H1 (cell line): Measurements from ENCODE around the gene PHC2. TPM values are rescaled to one million over a fixed set of nuclear protein-coding genes. Genes with fewer than 3 reads are reported as not detected.

ENCODE experiments used
- CTCF ChIA-PET: fragments of 300-600 bp; sonication (Branson Sonifier 250); formaldehyde crosslinking; loops from one replicate; lab custom pipeline; 2021; ENCODE audit not compliant: partially characterized antibody; lab: Charles Lee
- POLR2A ChIA-PET: fragments of 300-600 bp; sonication (Branson Sonifier 250); formaldehyde crosslinking; loops from one replicate; lab custom pipeline; 2021; ENCODE audit warnings: inconsistent platforms; ENCODE audit not compliant: partially characterized antibody; lab: Charles Lee
- DNase-seq, 2 experiments: peaks; one replicate each; pipeline versions ENCODE4 v3.0.0 to v3.0.0-alpha.2; 2010 to 2022; ENCODE audit warnings: low spot score in 2 of 2, low read depth in 1 of 2, mixed read lengths in 1 of 2
- FAIRE-seq: peaks from 2 replicates; lab custom pipeline; 2011; peaks lifted over from hg19 to GRCh38; lab: Jason Lieb, UNC
- H2AFZ ChIP-seq: 2 replicates; pipeline ENCODE4 v1.8.1; 2012; ENCODE audit warnings: low read length, inconsistent platforms
- H2AK5ac ChIP-seq: 2 replicates; pipeline ENCODE4 v1.6.1; 2013; ENCODE audit warnings: low read depth, low read length
- H2BK120ac ChIP-seq: replicated peaks from 2 replicates; pipeline ENCODE3; 2013; ENCODE audit warnings: low read depth, low read length, inconsistent platforms
- H2BK12ac ChIP-seq: 2 replicates; pipeline ENCODE4 v1.6.1; 2013; ENCODE audit warnings: low read depth, low read length
- H2BK15ac ChIP-seq: 2 replicates; pipeline ENCODE4 v1.6.1; 2013; ENCODE audit warnings: low read length
- H2BK20ac ChIP-seq: 2 replicates; pipeline ENCODE4 v1.6.1; 2013; ENCODE audit warnings: low read length
- H2BK5ac ChIP-seq: 2 replicates; pipeline ENCODE4 v1.6.1; 2013; ENCODE audit warnings: low read depth, low read length
- H3K14ac ChIP-seq: 2 replicates; pipeline ENCODE4 v1.6.1; 2013; ENCODE audit warnings: inconsistent platforms; ENCODE audit not compliant: insufficient read length
- H3K18ac ChIP-seq: 2 replicates; pipeline ENCODE4 v1.6.1; 2013; ENCODE audit warnings: low read length; ENCODE audit errors: extremely low read depth
- H3K23ac ChIP-seq: 2 replicates; pipeline ENCODE4 v1.6.1; 2013; ENCODE audit warnings: inconsistent platforms; ENCODE audit not compliant: insufficient read length
- H3K23me2 ChIP-seq: 2 replicates; pipeline ENCODE4 v1.6.1; 2013; ENCODE audit warnings: low read depth, low read length
- H3K27ac ChIP-seq: 2 replicates; pipeline ENCODE4 v1.6.1; 2011; ENCODE audit warnings: low read depth, low read length, inconsistent platforms
- H3K27me3 ChIP-seq, 4 experiments: replicated peaks in 1 of 4; 1 replicate in 1 of 4; 2 replicates in 3 of 4; pipeline versions ENCODE4 v1.6.1 to v1.8.1; 2011 to 2013; ENCODE audit warnings: low read length in 3 of 4, mild to moderate bottlenecking in 3 of 4, inconsistent platforms in 2 of 4, mixed read lengths in 2 of 4, moderate library complexity in 1 of 4; ENCODE audit not compliant: control insufficient read depth in 3 of 4, insufficient read depth in 3 of 4; ENCODE audit errors: extremely low read depth in 1 of 4
- H3K36me3 ChIP-seq, 4 experiments: 2 replicates each; pipeline versions ENCODE4 v1.6.1 to v1.8.1; 2011 to 2013; ENCODE audit warnings: mild to moderate bottlenecking in 4 of 4, low read length in 3 of 4, moderate library complexity in 2 of 4, control low read depth in 1 of 4, inconsistent platforms in 1 of 4; ENCODE audit not compliant: insufficient read depth in 4 of 4, control insufficient read depth in 2 of 4
- H3K4ac ChIP-seq: replicated peaks from 2 replicates; pipeline ENCODE3; 2013; ENCODE audit warnings: low read length, low read depth, mixed read lengths, inconsistent platforms; ENCODE audit not compliant: insufficient read length
- H3K4me1 ChIP-seq, 4 experiments: replicated peaks in 1 of 4; 1 replicate in 1 of 4; 2 replicates in 3 of 4; pipeline versions ENCODE4 v1.6.1 to v1.8.1; 2011 to 2013; ENCODE audit warnings: low read length in 3 of 4, inconsistent platforms in 2 of 4, mixed read lengths in 1 of 4; ENCODE audit not compliant: insufficient read depth in 4 of 4, control insufficient read depth in 3 of 4
- H3K4me2 ChIP-seq, 2 experiments: 2 replicates each; pipeline versions ENCODE4 v1.6.1 to v1.8.1; 2011 to 2013; ENCODE audit warnings: low read depth in 2 of 2, low read length in 2 of 2, control low read depth in 1 of 2, inconsistent platforms in 1 of 2, mild to moderate bottlenecking in 1 of 2; ENCODE audit not compliant: insufficient read depth in 1 of 2
- H3K4me3 ChIP-seq, 4 experiments: fragments of 200-600, 300-600 bp in 1 of 4; sonication (generic), shearing (Covaris generic), sonication (Bioruptor Twin) in 1 of 4; 2 replicates each; pipeline versions ENCODE4 v1.5.1 to v1.8.1; 2011 to 2016; ENCODE audit warnings: low read length in 4 of 4, low read depth in 3 of 4, control low read depth in 2 of 4, inconsistent platforms in 2 of 4, mild to moderate bottlenecking in 2 of 4, mixed read lengths in 1 of 4, moderate library complexity in 1 of 4; ENCODE audit not compliant: insufficient read depth in 2 of 4; ENCODE audit errors: extremely low read depth in 1 of 4
- H3K56ac ChIP-seq: replicated peaks from 2 replicates; pipeline ENCODE3; 2013; ENCODE audit warnings: low read depth, mild to moderate bottlenecking, mixed read lengths, low read length, inconsistent platforms; ENCODE audit not compliant: insufficient read length
- H3K79me1 ChIP-seq: 2 replicates; pipeline ENCODE4 v1.6.1; 2013; ENCODE audit warnings: low read depth, low read length, control low read depth
- H3K79me2 ChIP-seq, 2 experiments: 2 replicates each; pipeline versions ENCODE4 v1.6.1 to v1.8.1; 2012 to 2013; ENCODE audit warnings: low read length in 2 of 2, mild to moderate bottlenecking in 2 of 2, inconsistent platforms in 1 of 2; ENCODE audit not compliant: insufficient read depth in 2 of 2, control insufficient read depth in 1 of 2
- H3K9ac ChIP-seq, 4 experiments: replicated peaks in 1 of 4; 1 replicate in 1 of 4; 2 replicates in 3 of 4; pipeline versions ENCODE4 v1.6.1 to v1.8.1; 2011 to 2013; ENCODE audit warnings: low read depth in 3 of 4, low read length in 3 of 4, control low read depth in 2 of 4, mild to moderate bottlenecking in 2 of 4, moderate library complexity in 2 of 4, inconsistent platforms in 1 of 4; ENCODE audit errors: extremely low read depth in 1 of 4
- H3K9me3 ChIP-seq, 2 experiments: 2 replicates each; pipeline versions ENCODE4 v1.6.1 to v1.8.1; 2012 to 2013; ENCODE audit warnings: mild to moderate bottlenecking in 2 of 2, moderate library complexity in 2 of 2, control low read depth in 1 of 2, inconsistent platforms in 1 of 2, low read depth in 1 of 2, low read length in 1 of 2, mixed read lengths in 1 of 2; ENCODE audit not compliant: insufficient read depth in 2 of 2
- H4K20me1 ChIP-seq, 2 experiments: replicated peaks in 1 of 2; 2 replicates each; pipeline versions ENCODE3 to v1.8.1; 2011 to 2013; ENCODE audit warnings: inconsistent platforms in 2 of 2, low read length in 2 of 2, mild to moderate bottlenecking in 1 of 2; ENCODE audit not compliant: insufficient read depth in 2 of 2, control insufficient read depth in 1 of 2
- H4K5ac ChIP-seq: 2 replicates; pipeline ENCODE4 v1.6.1; 2013; ENCODE audit warnings: low read length, low read depth, mixed read lengths, inconsistent platforms; ENCODE audit not compliant: insufficient read length
- H4K8ac ChIP-seq: 2 replicates; pipeline ENCODE4 v1.8.0; 2013; ENCODE audit warnings: mild to moderate bottlenecking, moderate library complexity, low read length, inconsistent platforms; ENCODE audit not compliant: insufficient read depth; ENCODE audit errors: extremely low read depth
- H4K91ac ChIP-seq: replicated peaks from 2 replicates; pipeline ENCODE3; 2013; ENCODE audit warnings: low read length, mixed read lengths, inconsistent platforms; ENCODE audit not compliant: insufficient read length
- ZNF274 ChIP-seq: IDR thresholded peaks from 2 replicates; pipeline ENCODE4 v1.7.0; 2012; ENCODE audit warnings: low read length, borderline replicate concordance; ENCODE audit errors: extremely low read depth
- WGBS, 2 experiments: shearing (Covaris generic) in 1 of 2; methylation state at CpG; one replicate each; pipeline versions ENCODE4 v1.1.6 to v1.1.7; 2013 to 2015; ENCODE audit warnings: low lambda C conversion rate in 2 of 2, mixed read lengths in 2 of 2, inconsistent platforms in 1 of 2, low coverage in 1 of 2, missing lambda C conversion rate in 1 of 2; ENCODE audit not compliant: insufficient replicate concordance in 2 of 2, insufficient coverage in 1 of 2, insufficient read length in 1 of 2; ENCODE audit errors: extremely low coverage in 1 of 2, missing lambda C conversion rate in 1 of 2; 5-methylcytosine and 5-hydroxymethylcytosine counted together
- polyA plus RNA-seq, 7 experiments: library from polyadenylated mRNA; depleted of rRNA in 3 of 7; stranded (reverse) in 5 of 7; unstranded in 2 of 7; fragments of >200 nt in 5 of 7; fragments of 200-250 nt in 2 of 7; gene quantifications; 1 replicate in 5 of 7; 2 replicates in 1 of 7; 4 replicates in 1 of 7; pipeline versions ENCODE4 v1.2.1 to v1.2.3, GENCODE V29; 2011 to 2013; ENCODE audit warnings: missing spikeins in 2 of 7, mixed read lengths in 2 of 7
- total RNA-seq: library from RNA; stranded (reverse); fragmentation: NEBNext Ultra II Directional; extraction: Animal tissue kit (Norgen Biotek cat#: 25700); gene quantifications from 2 replicates; pipeline ENCODE4 v1.2.1, GENCODE V29; 2021

PHC2 gene
- total and polyA plus RNA-seq, 2 of the 8 experiments (the other 6 are each of a cell fraction or from before 2014, with no cell fraction given), result 5.6 to 14.2 TPM

DNA sequence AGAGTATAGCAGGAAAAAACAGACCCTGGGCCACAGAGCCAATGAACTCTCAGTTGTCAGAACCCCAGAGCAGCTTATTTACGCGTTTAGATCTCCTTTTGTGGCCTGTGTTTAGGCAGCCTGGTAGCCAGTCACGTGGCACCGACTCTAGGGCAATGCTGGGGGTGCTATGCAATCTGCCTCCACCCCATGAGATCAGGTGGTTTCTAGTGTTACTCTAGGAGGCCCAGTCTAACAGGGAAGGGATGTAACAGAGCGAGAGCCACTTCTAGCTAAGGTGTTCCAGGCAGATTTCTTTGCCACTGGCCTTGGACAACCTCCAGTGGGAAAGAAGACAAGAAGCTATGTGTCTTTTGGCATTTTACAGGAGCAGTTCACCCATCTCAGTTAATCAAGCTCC, 98.0 kb downstream of the PHC2 start:
- Histone ChIP-seq H4K5ac (no peak overlapping the region), H2BK12ac (no peak overlapping the region), H3K4me2 (no peak overlapping the region), H2AFZ (no peak overlapping the region), H2BK120ac (no peak overlapping the region), H3K9me3 (no peaks in the 10 kb centered on the region), H3K23me2 (no peaks in the 10 kb centered on the region), H3K23ac (no peak overlapping the region), H4K8ac (no peak overlapping the region), H3K27me3 (no peaks in the 10 kb centered on the region; a peak in 1 of 7 replicates), H3K14ac (no peak overlapping the region), H4K91ac (no peak overlapping the region), H2BK5ac (no peak overlapping the region), H3K18ac (no peak overlapping the region), H3K79me1 (no peaks in the 10 kb centered on the region), H3K27ac (no peak overlapping the region), H3K4ac (no peak overlapping the region), H2BK20ac (no peak overlapping the region), H3K36me3 (peaks cover 0 to 9% (median 7%) of the 10 kb centered on the region in 4 experiments; a peak in 5 of 8 replicates), H3K79me2 (no peaks in the 10 kb centered on the region), H2AK5ac (no peak overlapping the region), H3K9ac (no peak overlapping the region), H3K4me1 (peaks cover 0 to 6% (median 2%) of the 10 kb centered on the region in 4 experiments; a peak in 3 of 7 replicates), H2BK15ac (no peak overlapping the region), H3K56ac (no peak overlapping the region), H3K4me3 (no peak overlapping the region), H4K20me1 (peaks cover 0 to 6% of the 10 kb centered on the region in 2 experiments)
- ChIA-PET CTCF (interaction anchor here (1.0 to 1.5 kb wide), 3 partner anchors 10 to 37 kb away, joined by 3 to 4 read pairs (median 4); partner anchors contain the start of gene A3GALT2), POLR2A (no interaction called here)
- no peak for FAIRE-seq
- DNase-seq, result no peak
- 86% methylated on average over 5 of the region's 5 CpGs; no CpG with 5 or more reads in 1 of the 2 experiments for WGBS, 2 experiments
- no peak for TF ChIP-seq ZNF274
